Naive B cell (primary cell): ENCODE results near the gene MRTFB. TPM values are rescaled to one million over a fixed set of nuclear protein-coding genes. Genes with fewer than 3 reads are reported as not detected.

Experiments used
- ATAC-seq, 2 donors: fragments of 150-1000 bp; cut with Tn5 transposase; 2 replicates each; pipeline ENCODE4 v1.10.0; 2021; ENCODE audit warnings: low read depth in 2 of 2, mild to moderate bottlenecking in 2 of 2, moderate library complexity in 2 of 2
- DNase-seq: peaks from one replicate; pipeline ENCODE4 v3.0.0; 2022
- H3K27ac Mint-ChIP-seq, 6 donors: one replicate each; pipeline ENCODE4 v1.8.0; 2020 to 2022; ENCODE audit warnings: mild to moderate bottlenecking in 6 of 6, mixed read lengths in 6 of 6, moderate library complexity in 5 of 6, inconsistent platforms in 2 of 6
- H3K27me3 Mint-ChIP-seq, 3 donors: one replicate each; pipeline ENCODE4 v1.8.0; 2021 to 2022; ENCODE audit warnings: mixed read lengths in 3 of 3, mild to moderate bottlenecking in 1 of 3
- H3K36me3 Mint-ChIP-seq, 2 donors: one replicate each; pipeline ENCODE4 v1.8.0; 2020 to 2022; ENCODE audit warnings: mixed read lengths in 2 of 2, inconsistent platforms in 1 of 2, mild to moderate bottlenecking in 1 of 2
- H3K4me1 Mint-ChIP-seq, 3 donors: one replicate each; pipeline ENCODE4 v1.8.0; 2020 to 2022; ENCODE audit warnings: mixed read lengths in 3 of 3, inconsistent platforms in 1 of 3, mild to moderate bottlenecking in 1 of 3, moderate library complexity in 1 of 3
- H3K4me3 Mint-ChIP-seq, 8 donors: one replicate each; pipeline ENCODE4 v1.8.0; 2020 to 2022; ENCODE audit warnings: mild to moderate bottlenecking in 8 of 8, mixed read lengths in 8 of 8, moderate library complexity in 8 of 8, inconsistent platforms in 2 of 8
- H3K9me3 Mint-ChIP-seq, 7 donors: one replicate each; pipeline ENCODE4 v1.8.0; 2020 to 2022; ENCODE audit warnings: mixed read lengths in 7 of 7, mild to moderate bottlenecking in 5 of 7, inconsistent platforms in 2 of 7, moderate library complexity in 1 of 7
- polyA plus RNA-seq, 6 donors: library from polyadenylated mRNA; unstranded; fragments of 300-500 nt; fragmentation: Illumina TruSeq; gene quantifications; one replicate each; pipeline ENCODE4 v1.2.3, GENCODE V29; 2021; ENCODE audit warnings: low read depth in 6 of 6

MRTFB gene
- polyA plus RNA-seq, 6 donors from 2014 or later, result 0.45 to 10.6 (median 8.2) TPM

- Mint-ChIP-seq H3K4me1 (peaks cover 16 to 31% (median 20%) of the 10 kb centered on the region in 3 donors), H3K4me3 (no peak overlapping the region), H3K27ac (no peak overlapping the region), H3K9me3 (no peaks in the 10 kb centered on the region), H3K36me3 (peaks cover 4 to 9% of the 10 kb centered on the region in 2 donors), H3K27me3 (no peaks in the 10 kb centered on the region)
- no peak for ATAC-seq
- DNase-seq, result no peak
Measured at GRCh38 chr16:14194721-14195120, 123.6 kb downstream of the MRTFB start.

- Mint-ChIP-seq H3K27ac (peak overlapping the region in 3 of 6 donors; percentile 53 to 79 (median 58)), H3K4me3 (no peak overlapping the region), H3K4me1 (peaks cover 16 to 31% (median 20%) of the 10 kb centered on the region in 3 donors)
Measured at GRCh38 chr16:14196011-14196410, 124.9 kb downstream of the MRTFB start.

GRCh38 chr16:14196539-14196938, 125.4 kb downstream of the MRTFB start:
- no peak for DNase-seq
- peak in 1 of 2 donors; percentile 37 for ATAC-seq
- Mint-ChIP-seq H3K27ac (peak overlapping the region in 5 of 6 donors; percentile 9 to 53 (median 13)), H3K36me3 (peaks cover 4 to 9% of the 10 kb centered on the region in 2 donors), H3K9me3 (no peaks in the 10 kb centered on the region), H3K27me3 (no peaks in the 10 kb centered on the region), H3K4me1 (peaks cover 16 to 31% (median 20%) of the 10 kb centered on the region in 3 donors), H3K4me3 (no peak overlapping the region)

More at GRCh38 chr16:14196011-14196410, 124.9 kb downstream of the MRTFB start:
- Mint-ChIP-seq H3K9me3 (no peaks in the 10 kb centered on the region), H3K27me3 (no peaks in the 10 kb centered on the region), H3K36me3 (peaks cover 4 to 9% of the 10 kb centered on the region in 2 donors)
- DNase-seq (no peak), ATAC-seq (no peak)

- Mint-ChIP-seq H3K9me3 (no peaks in the 10 kb centered on the region), H3K4me1 (peaks cover 11 to 25% (median 20%) of the 10 kb centered on the region in 3 donors), H3K27me3 (no peaks in the 10 kb centered on the region), H3K4me3 (no peak overlapping the region), H3K27ac (no peak overlapping the region), H3K36me3 (peaks cover 4 to 9% of the 10 kb centered on the region in 2 donors)
- DNase-seq (no peak), ATAC-seq (no peak)
Measured at GRCh38 chr16:14198012-14198411, 126.9 kb downstream of the MRTFB start.

DNA sequence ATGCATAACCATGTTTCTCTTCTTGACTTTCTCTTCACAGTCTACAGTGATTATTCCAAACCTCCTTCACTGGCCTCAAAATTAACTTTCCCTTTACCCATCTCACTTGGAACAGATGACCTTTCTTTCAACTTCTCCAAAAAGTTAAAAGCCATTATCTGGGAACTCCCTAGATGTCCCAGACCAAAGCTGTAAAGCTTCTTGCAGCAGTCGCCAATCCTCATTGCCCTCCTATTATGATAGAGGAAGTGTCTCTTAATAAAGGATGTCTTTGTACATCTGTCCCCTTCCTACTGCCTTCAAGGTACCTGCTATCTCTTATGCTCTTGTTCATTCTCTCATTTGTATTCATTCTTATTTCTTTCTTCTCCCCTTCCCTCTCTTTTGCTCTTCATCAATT, 127.5 kb downstream of the MRTFB start:
- peak overlapping the region in 1 of 8 donors; percentile 26 for H3K4me3 Mint-ChIP-seq
- peaks cover 4 to 9% of the 10 kb centered on the region in 2 donors for H3K36me3 Mint-ChIP-seq
- DNase-seq, result no peak
- no peak overlapping the region for H3K27ac Mint-ChIP-seq
- ATAC-seq, result no peak
- peaks cover 5 to 20% (median 15%) of the 10 kb centered on the region in 3 donors for H3K4me1 Mint-ChIP-seq
- H3K27me3 Mint-ChIP-seq, result no peaks in the 10 kb centered on the region
- no peaks in the 10 kb centered on the region for H3K9me3 Mint-ChIP-seq

DNA sequence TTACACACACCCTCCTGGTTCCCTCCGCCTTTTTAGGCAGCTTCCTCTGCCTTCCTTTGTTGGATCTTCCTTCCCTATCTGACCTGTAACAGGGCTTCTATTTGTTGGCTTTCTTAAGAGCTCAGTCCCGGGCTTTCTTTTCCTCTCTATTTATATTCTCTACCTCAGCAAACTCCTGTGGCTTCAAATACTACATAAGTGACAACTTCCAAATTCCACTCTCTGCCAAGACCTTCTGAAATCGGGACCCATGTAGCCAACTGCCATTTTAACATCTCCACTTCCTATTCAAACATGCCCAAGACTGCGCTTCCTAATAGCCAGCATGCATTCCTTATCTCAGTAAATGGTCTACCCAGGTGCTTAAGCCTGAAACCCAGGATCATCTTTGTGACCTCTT, 128.1 kb downstream of the MRTFB start:
- H3K4me1 Mint-ChIP-seq, result peaks cover 5 to 16% (median 15%) of the 10 kb centered on the region in 3 donors
- ATAC-seq (no peak), DNase-seq (no peak)
- H3K9me3 Mint-ChIP-seq, result no peaks in the 10 kb centered on the region
- no peaks in the 10 kb centered on the region for H3K27me3 Mint-ChIP-seq
- H3K36me3 Mint-ChIP-seq, result peaks cover 4 to 9% of the 10 kb centered on the region in 2 donors
- H3K4me3 Mint-ChIP-seq, result peak overlapping the region in 1 of 8 donors; percentile 7
- H3K27ac Mint-ChIP-seq, result peak overlapping the region in 2 of 6 donors; percentile 9 to 17

GRCh38 chr16:14199624-14200023, 128.5 kb downstream of the MRTFB start:
- H3K4me1 Mint-ChIP-seq, result peaks cover 5 to 16% (median 15%) of the 10 kb centered on the region in 3 donors
- H3K4me3 Mint-ChIP-seq, result no peak overlapping the region
- H3K27me3 Mint-ChIP-seq, result no peaks in the 10 kb centered on the region
- H3K9me3 Mint-ChIP-seq, result no peaks in the 10 kb centered on the region
- DNase-seq (no peak), ATAC-seq (no peak)
- H3K36me3 Mint-ChIP-seq, result peaks cover 4 to 9% of the 10 kb centered on the region in 2 donors
- peak overlapping the region in 1 of 6 donors; percentile 17 for H3K27ac Mint-ChIP-seq

- Mint-ChIP-seq H3K36me3 (peaks cover 9% of the 10 kb centered on the region in 2 donors), H3K27me3 (no peaks in the 10 kb centered on the region), H3K4me3 (no peak overlapping the region), H3K4me1 (peaks cover 0 to 13% (median 7%) of the 10 kb centered on the region in 3 donors), H3K9me3 (no peaks in the 10 kb centered on the region), H3K27ac (no peak overlapping the region)
- DNase-seq (no peak), ATAC-seq (no peak)
Measured at GRCh38 chr16:14202095-14202494, 131.0 kb downstream of the MRTFB start.

DNA sequence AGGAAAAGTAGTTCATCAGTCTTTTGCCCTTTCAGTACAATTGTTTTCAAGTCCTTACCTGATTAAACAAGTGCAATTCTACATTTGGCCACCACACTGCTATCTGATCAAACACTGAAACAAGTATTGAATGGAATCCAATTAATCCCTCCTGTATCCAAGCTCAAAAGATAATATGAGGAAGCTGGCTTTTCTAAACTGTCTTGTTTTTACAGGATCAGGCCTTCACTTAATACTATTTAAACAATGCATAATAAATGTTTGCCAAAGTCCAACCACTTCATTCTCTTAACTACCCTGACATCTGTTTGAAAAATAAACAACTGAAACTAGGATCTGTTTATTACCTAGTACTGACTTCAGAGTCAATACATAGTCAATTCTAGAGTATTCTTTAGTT, 131.6 kb downstream of the MRTFB start:
- H3K9me3 Mint-ChIP-seq, result no peaks in the 10 kb centered on the region
- H3K27ac Mint-ChIP-seq, result no peak overlapping the region
- H3K27me3 Mint-ChIP-seq, result no peaks in the 10 kb centered on the region
- no peak overlapping the region for H3K4me3 Mint-ChIP-seq
- peaks cover 9% of the 10 kb centered on the region in 2 donors for H3K36me3 Mint-ChIP-seq
- ATAC-seq, result no peak
- H3K4me1 Mint-ChIP-seq, result peaks cover 0 to 10% (median 4%) of the 10 kb centered on the region in 3 donors
- DNase-seq, result no peak

DNA sequence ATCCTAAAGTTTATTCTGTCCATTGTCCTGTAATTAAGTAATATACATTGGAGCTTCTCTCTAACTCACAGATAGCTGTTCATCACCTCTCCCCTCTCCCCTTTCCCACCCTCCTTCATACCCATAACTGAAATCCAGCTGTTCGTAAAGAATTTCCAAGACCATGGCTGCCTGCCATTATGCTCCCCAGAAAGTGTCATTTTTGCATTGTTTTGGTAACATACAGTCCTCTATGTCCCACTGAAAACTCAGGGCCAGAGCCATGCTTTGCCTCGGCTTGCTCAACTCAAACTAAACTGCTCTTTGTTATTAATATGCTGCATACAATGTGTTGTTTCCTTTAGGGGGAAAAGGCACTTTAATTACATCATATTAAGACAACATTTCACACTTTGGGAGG, 132.0 kb downstream of the MRTFB start:
- DNase-seq (no peak), ATAC-seq (no peak)
- Mint-ChIP-seq H3K36me3 (peaks cover 9% of the 10 kb centered on the region in 2 donors), H3K4me3 (no peak overlapping the region), H3K27ac (peak overlapping the region in 2 of 6 donors; percentile 11 to 45), H3K27me3 (no peaks in the 10 kb centered on the region), H3K9me3 (no peaks in the 10 kb centered on the region), H3K4me1 (peaks cover 0 to 10% (median 4%) of the 10 kb centered on the region in 3 donors)

DNA sequence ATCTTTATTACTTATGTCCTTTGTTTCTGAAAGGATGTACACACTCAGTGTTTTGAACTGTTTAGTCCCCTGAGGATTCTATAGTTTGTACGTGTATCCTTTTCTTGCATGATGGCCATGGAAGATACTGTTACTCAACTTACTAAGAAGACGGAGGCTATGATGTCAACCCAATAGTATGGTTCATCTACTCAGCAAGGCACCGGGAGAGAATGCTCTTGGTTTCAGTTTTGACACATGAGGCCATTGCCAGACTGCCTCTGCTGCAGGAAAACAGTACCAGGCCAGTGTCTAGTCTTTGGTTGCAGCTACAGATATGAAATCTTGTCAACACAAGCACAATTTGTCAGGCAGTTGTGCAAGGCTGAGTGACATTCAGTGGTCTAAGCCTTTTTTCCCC, 134.5 kb downstream of the MRTFB start:
- Mint-ChIP-seq H3K27ac (no peak overlapping the region), H3K27me3 (no peaks in the 10 kb centered on the region), H3K9me3 (no peaks in the 10 kb centered on the region), H3K4me1 (no peaks in the 10 kb centered on the region), H3K36me3 (peaks cover 0 to 5% of the 10 kb centered on the region in 2 donors), H3K4me3 (no peak overlapping the region)
- ATAC-seq, result no peak
- DNase-seq, result no peak

DNA sequence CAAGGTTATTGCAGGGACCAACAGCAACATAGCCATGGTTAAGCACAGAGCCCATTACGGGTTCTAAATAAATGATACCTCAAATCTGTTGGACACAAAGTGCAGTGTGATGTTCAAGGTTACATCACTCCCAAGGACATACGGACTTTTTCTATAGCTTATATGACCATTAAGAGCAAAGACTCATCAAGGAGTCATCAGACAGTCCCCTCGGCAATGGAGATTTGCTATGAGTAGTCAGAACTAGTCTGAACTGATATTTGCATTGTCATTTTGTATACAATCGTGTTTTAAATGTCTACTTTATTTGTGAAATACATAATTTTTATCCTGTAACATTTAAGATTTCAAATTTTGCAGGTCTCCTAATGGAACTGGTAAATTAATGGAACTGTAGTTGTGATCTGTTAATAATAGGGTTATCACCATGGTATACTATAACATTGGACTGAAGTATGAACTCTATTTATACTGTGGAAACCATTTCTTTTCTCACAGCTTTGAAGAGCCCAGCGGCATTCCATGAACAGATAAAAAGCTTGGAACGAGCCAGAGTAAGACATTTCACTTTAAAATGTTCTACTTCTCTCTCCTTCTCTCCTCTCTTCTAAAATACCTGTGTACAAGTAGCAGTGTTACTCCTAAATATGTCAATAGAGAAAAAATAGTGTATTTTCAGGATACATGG, 140.9 kb downstream of the MRTFB start:
- H3K27ac Mint-ChIP-seq, result no peak overlapping the region
- H3K4me3 Mint-ChIP-seq, result no peak overlapping the region
- no peaks in the 10 kb centered on the region for H3K27me3 Mint-ChIP-seq
- no peaks in the 10 kb centered on the region for H3K9me3 Mint-ChIP-seq
- DNase-seq, result no peak
- ATAC-seq, result no peak
- no peaks in the 10 kb centered on the region for H3K4me1 Mint-ChIP-seq
- H3K36me3 Mint-ChIP-seq, result peaks cover 12 to 24% of the 10 kb centered on the region in 2 donors

GRCh38 chr16:14215941-14216340, 144.8 kb downstream of the MRTFB start:
- no peaks in the 10 kb centered on the region for H3K9me3 Mint-ChIP-seq
- DNase-seq, result no peak
- no peak for ATAC-seq
- peaks cover 12 to 39% of the 10 kb centered on the region in 2 donors for H3K36me3 Mint-ChIP-seq
- no peaks in the 10 kb centered on the region for H3K27me3 Mint-ChIP-seq
- H3K4me3 Mint-ChIP-seq, result no peak overlapping the region
- H3K4me1 Mint-ChIP-seq, result no peaks in the 10 kb centered on the region
- H3K27ac Mint-ChIP-seq, result no peak overlapping the region

GRCh38 chr16:14219983-14220382, 148.9 kb downstream of the MRTFB start:
- no peaks in the 10 kb centered on the region for H3K27me3 Mint-ChIP-seq
- ATAC-seq (no peak), DNase-seq (no peak)
- no peak overlapping the region for H3K4me3 Mint-ChIP-seq
- H3K36me3 Mint-ChIP-seq, result peaks cover 24 to 45% of the 10 kb centered on the region in 2 donors
- H3K4me1 Mint-ChIP-seq, result no peaks in the 10 kb centered on the region
- H3K27ac Mint-ChIP-seq, result no peak overlapping the region
- peaks cover 0 to 7% (median 0%) of the 10 kb centered on the region in 7 donors for H3K9me3 Mint-ChIP-seq
